HL-60 (cell line): ENCODE results near the gene HDGFL2.
A peak's percentile ranks its signal among the peaks of the same experiment; 100 is the strongest.

Source experiments
- DNase-seq, 2 experiments: peaks; one replicate each; pipeline ENCODE4 v3.0.0-alpha.2; 2010 to 2020; ENCODE audit warnings: low read depth in 1 of 2, low spot score in 1 of 2
- H3K27ac ChIP-seq: fragments of 250-450 bp; sonication (Bioruptor Pico); replicated peaks from 2 replicates; pipeline ENCODE4 v1.5.1; 2020; ENCODE audit warnings: mild to moderate bottlenecking, moderate library complexity
- H3K27me3 ChIP-seq: fragments of 250-450 bp; sonication (Bioruptor Pico); 2 replicates; pipeline ENCODE4 v1.5.1; 2021; ENCODE audit warnings: mild to moderate bottlenecking, moderate library complexity; ENCODE audit not compliant: insufficient read depth, poor library complexity, severe bottlenecking
- H3K4me3 ChIP-seq: replicated peaks from 2 replicates; pipeline ENCODE4 v1.5.1; 2011; ENCODE audit warnings: mild to moderate bottlenecking, control low read depth, low read length; ENCODE audit not compliant: insufficient read depth
- GABPA ChIP-seq: IDR thresholded peaks from 2 replicates; pipeline ENCODE4 v1.6.1; 2012; ENCODE audit warnings: low read depth
- POLR2AphosphoS5 ChIP-seq: IDR thresholded peaks from 2 replicates; pipeline ENCODE4 v1.6.1; 2012; ENCODE audit warnings: low read depth
- SPI1 ChIP-seq: IDR thresholded peaks from 2 replicates; pipeline ENCODE4 v1.6.1; 2012; ENCODE audit warnings: low read depth, mild to moderate bottlenecking, borderline replicate concordance
- TF ChIP-seq, protein P1 (sequence below): IDR thresholded peaks from 2 replicates; pipeline ENCODE4 v1.6.1; 2012; ENCODE audit warnings: low read depth; ENCODE audit not compliant: insufficient replicate concordance
- TF ChIP-seq, protein P2 (sequence below): IDR thresholded peaks from one replicate; pipeline ENCODE4 v1.5.1; 2011; ENCODE audit warnings: low read length, control low read depth, inconsistent platforms; ENCODE audit not compliant: insufficient read depth

Gene HDGFL2

DNA sequence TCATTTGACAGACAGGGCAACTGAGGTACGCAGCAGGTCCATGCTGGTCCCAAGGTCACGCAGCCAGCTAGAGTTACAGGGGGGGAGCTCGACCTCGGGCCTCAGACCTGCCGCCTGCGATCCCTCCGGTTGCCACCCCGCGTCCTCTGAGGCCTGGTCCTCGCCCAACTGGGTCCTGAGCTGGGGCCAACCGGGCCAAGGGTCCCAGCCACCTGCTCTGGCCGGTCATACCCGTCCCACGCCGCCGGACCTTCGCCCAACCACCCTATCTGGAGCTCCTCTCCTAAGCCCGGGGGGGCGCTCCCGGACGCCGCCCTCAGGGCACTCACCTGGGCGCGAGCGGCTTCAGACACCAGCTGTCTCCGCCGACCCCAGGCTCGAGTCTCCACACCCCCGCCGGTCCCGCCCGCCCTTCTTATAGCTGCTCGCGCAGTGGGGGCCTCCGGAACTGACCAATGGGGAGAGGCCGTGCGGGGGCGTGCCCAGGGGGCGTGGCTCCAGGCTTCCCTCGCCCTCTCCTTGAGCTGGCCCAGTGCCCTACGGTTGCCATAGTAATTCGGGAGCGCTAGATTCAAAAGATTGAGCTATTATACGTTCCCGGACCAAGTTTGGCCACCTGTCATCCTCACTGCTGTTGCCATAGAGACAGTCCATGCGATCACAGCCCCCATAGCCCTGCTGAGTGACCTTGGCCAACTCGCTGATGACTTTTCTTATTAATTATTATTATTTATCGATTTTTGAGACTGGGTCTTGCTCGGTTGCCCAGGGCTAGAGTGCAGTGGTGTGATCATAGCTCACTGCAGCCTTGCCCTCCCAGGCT, 63.0 kb downstream of the HDGFL2 start, which contains the start of gene PLIN5:
Gene PLIN5 (minus strand): TSS at position 389 of the 823 bp plus-strand sequence. CDS start 1,150 bp downstream, outside the sequence.
- Histone ChIP-seq H3K27ac (no peak within 1 kb of the TSS), H3K27me3 (no peaks in the 10 kb centered on the region), H3K4me3 (no peak within 1 kb of the TSS)
- TF ChIP-seq GABPA (no peak), SPI1 (no peak), POLR2AphosphoS5 (no peak)
- TF ChIP-seq, protein P1, sequence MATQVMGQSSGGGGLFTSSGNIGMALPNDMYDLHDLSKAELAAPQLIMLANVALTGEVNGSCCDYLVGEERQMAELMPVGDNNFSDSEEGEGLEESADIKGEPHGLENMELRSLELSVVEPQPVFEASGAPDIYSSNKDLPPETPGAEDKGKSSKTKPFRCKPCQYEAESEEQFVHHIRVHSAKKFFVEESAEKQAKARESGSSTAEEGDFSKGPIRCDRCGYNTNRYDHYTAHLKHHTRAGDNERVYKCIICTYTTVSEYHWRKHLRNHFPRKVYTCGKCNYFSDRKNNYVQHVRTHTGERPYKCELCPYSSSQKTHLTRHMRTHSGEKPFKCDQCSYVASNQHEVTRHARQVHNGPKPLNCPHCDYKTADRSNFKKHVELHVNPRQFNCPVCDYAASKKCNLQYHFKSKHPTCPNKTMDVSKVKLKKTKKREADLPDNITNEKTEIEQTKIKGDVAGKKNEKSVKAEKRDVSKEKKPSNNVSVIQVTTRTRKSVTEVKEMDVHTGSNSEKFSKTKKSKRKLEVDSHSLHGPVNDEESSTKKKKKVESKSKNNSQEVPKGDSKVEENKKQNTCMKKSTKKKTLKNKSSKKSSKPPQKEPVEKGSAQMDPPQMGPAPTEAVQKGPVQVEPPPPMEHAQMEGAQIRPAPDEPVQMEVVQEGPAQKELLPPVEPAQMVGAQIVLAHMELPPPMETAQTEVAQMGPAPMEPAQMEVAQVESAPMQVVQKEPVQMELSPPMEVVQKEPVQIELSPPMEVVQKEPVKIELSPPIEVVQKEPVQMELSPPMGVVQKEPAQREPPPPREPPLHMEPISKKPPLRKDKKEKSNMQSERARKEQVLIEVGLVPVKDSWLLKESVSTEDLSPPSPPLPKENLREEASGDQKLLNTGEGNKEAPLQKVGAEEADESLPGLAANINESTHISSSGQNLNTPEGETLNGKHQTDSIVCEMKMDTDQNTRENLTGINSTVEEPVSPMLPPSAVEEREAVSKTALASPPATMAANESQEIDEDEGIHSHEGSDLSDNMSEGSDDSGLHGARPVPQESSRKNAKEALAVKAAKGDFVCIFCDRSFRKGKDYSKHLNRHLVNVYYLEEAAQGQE = no peak
- TF ChIP-seq, protein P2, sequence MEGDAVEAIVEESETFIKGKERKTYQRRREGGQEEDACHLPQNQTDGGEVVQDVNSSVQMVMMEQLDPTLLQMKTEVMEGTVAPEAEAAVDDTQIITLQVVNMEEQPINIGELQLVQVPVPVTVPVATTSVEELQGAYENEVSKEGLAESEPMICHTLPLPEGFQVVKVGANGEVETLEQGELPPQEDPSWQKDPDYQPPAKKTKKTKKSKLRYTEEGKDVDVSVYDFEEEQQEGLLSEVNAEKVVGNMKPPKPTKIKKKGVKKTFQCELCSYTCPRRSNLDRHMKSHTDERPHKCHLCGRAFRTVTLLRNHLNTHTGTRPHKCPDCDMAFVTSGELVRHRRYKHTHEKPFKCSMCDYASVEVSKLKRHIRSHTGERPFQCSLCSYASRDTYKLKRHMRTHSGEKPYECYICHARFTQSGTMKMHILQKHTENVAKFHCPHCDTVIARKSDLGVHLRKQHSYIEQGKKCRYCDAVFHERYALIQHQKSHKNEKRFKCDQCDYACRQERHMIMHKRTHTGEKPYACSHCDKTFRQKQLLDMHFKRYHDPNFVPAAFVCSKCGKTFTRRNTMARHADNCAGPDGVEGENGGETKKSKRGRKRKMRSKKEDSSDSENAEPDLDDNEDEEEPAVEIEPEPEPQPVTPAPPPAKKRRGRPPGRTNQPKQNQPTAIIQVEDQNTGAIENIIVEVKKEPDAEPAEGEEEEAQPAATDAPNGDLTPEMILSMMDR = no peak
- peak in 1 of 2 experiments; percentile 20 for DNase-seq

DNA sequence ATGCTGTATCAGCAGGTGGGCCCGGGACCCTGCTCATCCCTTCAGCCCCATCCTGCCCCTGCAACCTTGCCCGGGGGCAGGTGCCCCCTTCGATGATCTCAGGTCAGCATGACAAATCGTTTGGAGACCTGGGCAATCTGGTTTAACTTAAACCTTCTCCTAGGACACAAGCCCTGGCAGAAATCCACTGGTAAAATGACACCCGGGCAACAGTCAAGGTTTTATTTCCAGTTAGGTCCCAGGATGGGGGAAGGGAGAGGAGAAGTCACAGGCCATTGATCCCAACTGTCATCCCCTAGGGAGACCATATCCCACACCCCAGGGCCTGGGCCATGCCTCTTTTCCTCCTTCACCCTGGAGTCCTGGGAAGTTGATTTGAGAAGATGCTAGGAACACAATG, 64.7 kb downstream of the HDGFL2 start:
- TF ChIP-seq SPI1 = no peak
- TF ChIP-seq GABPA = no peak
- TF ChIP-seq, protein P2 = no peak
- TF ChIP-seq, protein P1 = no peak
- TF ChIP-seq POLR2AphosphoS5 = no peak
- no peaks in the 10 kb centered on the region for H3K27me3 ChIP-seq
- no peak overlapping the region for H3K4me3 ChIP-seq
- H3K27ac ChIP-seq = no peak overlapping the region
- no peak for DNase-seq

DNA sequence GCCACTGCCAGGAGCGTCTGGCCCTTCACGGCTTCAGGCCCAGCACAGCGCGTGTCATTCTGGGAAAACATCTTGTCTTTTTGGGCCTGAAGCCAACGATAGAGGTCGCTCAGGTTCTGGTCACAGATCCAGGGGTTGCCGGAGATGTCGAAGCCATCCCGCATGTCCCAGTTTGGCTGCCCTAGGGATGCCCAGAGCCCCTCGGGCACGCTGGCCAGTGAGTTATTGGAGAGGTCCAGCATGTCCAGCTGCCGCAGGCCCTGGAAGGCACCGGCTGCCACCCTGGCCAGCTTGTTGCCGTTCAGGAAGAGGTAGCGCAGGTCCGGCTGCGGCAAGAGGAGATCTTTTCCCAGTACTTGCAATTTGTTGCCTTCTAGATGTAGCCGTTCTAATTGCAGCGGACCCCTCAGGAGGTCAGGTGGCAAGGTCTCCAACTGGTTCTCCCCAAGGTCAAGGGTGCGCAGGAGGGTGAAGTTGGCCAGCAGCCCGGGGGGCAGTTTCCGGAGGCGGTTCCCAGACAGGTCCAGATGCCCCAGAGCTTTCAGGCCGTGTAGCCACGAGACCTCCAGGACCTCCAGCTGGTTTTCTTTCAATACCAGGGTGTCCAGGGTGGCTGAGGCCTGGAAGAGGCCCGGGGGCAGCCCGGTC, 66.0 kb downstream of the HDGFL2 start:
- DNase-seq = no peak
- Histone ChIP-seq H3K27ac (no peak overlapping the region), H3K4me3 (no peak overlapping the region), H3K27me3 (no peaks in the 10 kb centered on the region)
- TF ChIP-seq, protein P1 = no peak
- TF ChIP-seq SPI1 (no peak), GABPA (no peak), POLR2AphosphoS5 (no peak)
- TF ChIP-seq, protein P2 = no peak
